Naive thymus-derived CD4-positive, alpha-beta T cell (primary cell): ENCODE measurements around the gene FAM118B. TPM values are rescaled to one million over a fixed set of nuclear protein-coding genes. Genes with fewer than 3 reads are reported as not detected.
"Not testable (repeated sequence)": the region's sequence is repeated elsewhere in the genome, so short reads cannot be mapped to it uniquely, and the experiment has no call there.

Experiments
- ATAC-seq: fragments of 150-1000 bp; cut with Tn5 transposase; 2 replicates; pipeline ENCODE4 v1.10.0; 2021; ENCODE audit warnings: mild to moderate bottlenecking, moderate library complexity
- CTCF ChIA-PET: fragments of 350-600 bp; sonication (Branson Sonifier 250); formaldehyde crosslinking; loops from one replicate; lab custom pipeline; 2021; ENCODE audit warnings: antibody characterized with exemption; lab: Charles Lee
- POLR2A ChIA-PET: fragments of 350-600 bp; sonication (Branson Sonifier 250); formaldehyde crosslinking; loops from one replicate; lab custom pipeline; 2021; ENCODE audit warnings: antibody characterized with exemption, inconsistent platforms; lab: Charles Lee
- DNase-seq, 9 donors: peaks; one replicate each; pipeline versions ENCODE4 v3.0.0 to v3.0.0-alpha.2; 2020 to 2022; ENCODE audit warnings: mixed read lengths in 1 of 9
- H3K27ac ChIP-seq: one replicate; pipeline ENCODE4 v1.7.0; 2013; ENCODE audit warnings: mild to moderate bottlenecking, low read depth, low read length, moderate library complexity
- H3K27me3 ChIP-seq, 2 donors: one replicate each; pipeline ENCODE4 v1.7.0; 2013; ENCODE audit warnings: low read length in 2 of 2, mild to moderate bottlenecking in 2 of 2, moderate library complexity in 2 of 2; ENCODE audit not compliant: control insufficient read depth in 2 of 2, insufficient read depth in 2 of 2
- H3K36me3 ChIP-seq, 3 experiments: 1 replicate in 2 of 3; 2 replicates in 1 of 3; pipeline ENCODE4 v1.7.0; 2013; ENCODE audit warnings: low read length in 3 of 3, mild to moderate bottlenecking in 3 of 3, moderate library complexity in 1 of 3; ENCODE audit not compliant: insufficient read depth in 3 of 3, control insufficient read depth in 2 of 3
- H3K4me1 ChIP-seq, 2 donors: one replicate each; pipeline ENCODE4 v1.7.0; 2013; ENCODE audit warnings: low read length in 2 of 2, mild to moderate bottlenecking in 2 of 2, moderate library complexity in 1 of 2; ENCODE audit not compliant: control insufficient read depth in 2 of 2, insufficient read depth in 2 of 2
- H3K4me3 ChIP-seq: 2 replicates; pipeline ENCODE4 v1.7.0; 2013; ENCODE audit warnings: mild to moderate bottlenecking, low read length
- H3K9me3 ChIP-seq, 3 experiments: 1 replicate in 2 of 3; 2 replicates in 1 of 3; pipeline ENCODE4 v1.7.0; 2013; ENCODE audit warnings: low read length in 3 of 3; ENCODE audit not compliant: control insufficient read depth in 2 of 3
- H3K27ac Mint-ChIP-seq, 9 donors: one replicate each; pipeline ENCODE4 v1.8.0; 2020 to 2022; ENCODE audit warnings: mixed read lengths in 9 of 9, mild to moderate bottlenecking in 8 of 9, moderate library complexity in 5 of 9, inconsistent platforms in 2 of 9
- H3K27me3 Mint-ChIP-seq, 5 donors: one replicate each; pipeline ENCODE4 v1.8.0; 2021 to 2022; ENCODE audit warnings: mixed read lengths in 5 of 5, mild to moderate bottlenecking in 1 of 5
- H3K36me3 Mint-ChIP-seq, 5 donors: one replicate each; pipeline ENCODE4 v1.8.0; 2020 to 2022; ENCODE audit warnings: mixed read lengths in 5 of 5, mild to moderate bottlenecking in 3 of 5, inconsistent platforms in 1 of 5
- H3K4me1 Mint-ChIP-seq, 7 donors: one replicate each; pipeline ENCODE4 v1.8.0; 2020 to 2022; ENCODE audit warnings: mixed read lengths in 7 of 7, mild to moderate bottlenecking in 3 of 7, inconsistent platforms in 1 of 7
- H3K4me3 Mint-ChIP-seq, 10 donors: one replicate each; pipeline ENCODE4 v1.8.0; 2020 to 2022; ENCODE audit warnings: mild to moderate bottlenecking in 10 of 10, mixed read lengths in 10 of 10, moderate library complexity in 6 of 10, inconsistent platforms in 2 of 10
- H3K9me3 Mint-ChIP-seq, 11 donors: one replicate each; pipeline ENCODE4 v1.8.0; 2020 to 2022; ENCODE audit warnings: mixed read lengths in 11 of 11, mild to moderate bottlenecking in 4 of 11, inconsistent platforms in 1 of 11, moderate library complexity in 1 of 11
- intact Hi-C, 2 donors: fragments of 100-400 bp; cut with micrococcal nuclease; formaldehyde crosslinking; loops; one replicate each; pipeline ENCODE4 v1.15.1; 2023
- polyA plus RNA-seq, 2 donors: library from polyadenylated mRNA; unstranded; fragments of 300-500 nt; fragmentation: Illumina TruSeq; gene quantifications; one replicate each; pipeline ENCODE4 v1.2.3, GENCODE V29; 2021
- total RNA-seq, 6 experiments: library from RNA in 5 of 6; stranded (reverse) in 5 of 6; gene quantifications; 1 replicate in 5 of 6; 2 replicates in 1 of 6; pipeline ENCODE4 v1.2.3 and lab custom pipeline; 2021 to 2026

Gene FAM118B
- total and polyA plus RNA-seq, 7 experiments from 2014 or later: 4.0 to 14.7 (median 10.8) TPM

DNA sequence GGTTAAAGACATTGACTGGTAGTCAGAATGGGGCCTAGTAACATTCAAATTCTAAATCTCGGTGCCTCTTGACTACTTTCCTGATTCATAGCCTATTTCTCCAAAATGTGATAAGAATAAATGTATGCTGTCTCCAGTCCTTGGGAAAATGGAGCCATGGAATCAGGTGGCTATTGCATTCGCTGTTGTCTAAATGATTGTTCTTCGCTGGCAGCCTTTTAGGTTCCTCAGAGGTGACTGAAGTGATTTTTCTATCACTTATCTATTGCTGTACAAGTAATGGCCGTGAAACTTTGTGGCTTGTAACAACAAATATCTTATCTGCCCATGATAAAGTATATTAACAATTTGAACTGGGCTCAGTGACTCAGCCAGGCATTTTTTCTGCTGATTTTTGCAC is 41.7 kb downstream of the FAM118B start:
- H3K4me3 Mint-ChIP-seq: no peak overlapping the region
- peaks cover 0 to 2% (median 0%) of the 10 kb centered on the region in 7 donors for H3K4me1 Mint-ChIP-seq
- no peaks in the 10 kb centered on the region for H3K4me1 ChIP-seq
- CTCF ChIA-PET: no interaction called here
- DNase-seq: no peak
- no peaks in the 10 kb centered on the region for H3K27me3 ChIP-seq
- no peak overlapping the region for H3K27ac ChIP-seq
- H3K4me3 ChIP-seq: no peak overlapping the region
- intact Hi-C loops: no loop called here
- no peaks in the 10 kb centered on the region for H3K9me3 Mint-ChIP-seq
- no peaks in the 10 kb centered on the region for H3K9me3 ChIP-seq
- peaks cover 0 to 7% (median 4%) of the 10 kb centered on the region in 5 donors for H3K36me3 Mint-ChIP-seq
- POLR2A ChIA-PET: no interaction called here
- H3K36me3 ChIP-seq: peaks cover 0 to 5% (median 0%) of the 10 kb centered on the region in 3 experiments
- H3K27me3 Mint-ChIP-seq: no peaks in the 10 kb centered on the region
- ATAC-seq: no peak
- H3K27ac Mint-ChIP-seq: no peak overlapping the region

DNA sequence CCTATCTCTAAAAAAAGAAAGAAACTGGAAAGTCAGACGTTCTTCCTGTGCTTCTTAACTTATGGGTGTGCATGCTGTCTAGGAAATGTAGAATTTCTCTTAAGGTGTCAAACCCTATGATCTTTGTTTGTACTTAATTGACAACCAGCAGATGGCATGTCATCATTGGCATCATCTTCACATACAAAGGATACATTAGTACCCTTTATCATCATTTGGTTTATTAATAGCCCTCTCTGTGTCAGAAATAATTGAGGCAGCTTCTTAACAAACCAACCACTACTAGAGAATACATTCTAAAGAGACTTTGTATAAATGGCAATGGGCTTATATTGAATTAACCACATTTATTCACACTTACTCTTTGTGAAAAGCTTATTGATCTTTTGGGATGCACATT is 43.2 kb downstream of the FAM118B start:
- no peaks in the 10 kb centered on the region for H3K9me3 Mint-ChIP-seq
- CTCF ChIA-PET: no interaction called here
- no peak overlapping the region for H3K4me3 Mint-ChIP-seq
- no peak overlapping the region for H3K27ac Mint-ChIP-seq
- ATAC-seq (no peak), DNase-seq (no peak)
- no peaks in the 10 kb centered on the region for H3K27me3 Mint-ChIP-seq
- H3K36me3 Mint-ChIP-seq: peaks cover 0 to 6% (median 4%) of the 10 kb centered on the region in 5 donors
- H3K4me1 Mint-ChIP-seq: peaks cover 0 to 2% (median 0%) of the 10 kb centered on the region in 7 donors
- no peaks in the 10 kb centered on the region for H3K9me3 ChIP-seq
- POLR2A ChIA-PET: interaction anchor here (1.1 kb wide), 1 partner anchor 13 kb away, joined by 3 read pairs; no protein-coding TSS in a partner anchor
- peaks cover 0 to 5% (median 0%) of the 10 kb centered on the region in 3 experiments for H3K36me3 ChIP-seq
- H3K4me3 ChIP-seq: no peak overlapping the region
- H3K27me3 ChIP-seq: no peaks in the 10 kb centered on the region
- intact Hi-C loops: no loop called here
- H3K4me1 ChIP-seq: no peaks in the 10 kb centered on the region
- H3K27ac ChIP-seq: no peak overlapping the region

DNA sequence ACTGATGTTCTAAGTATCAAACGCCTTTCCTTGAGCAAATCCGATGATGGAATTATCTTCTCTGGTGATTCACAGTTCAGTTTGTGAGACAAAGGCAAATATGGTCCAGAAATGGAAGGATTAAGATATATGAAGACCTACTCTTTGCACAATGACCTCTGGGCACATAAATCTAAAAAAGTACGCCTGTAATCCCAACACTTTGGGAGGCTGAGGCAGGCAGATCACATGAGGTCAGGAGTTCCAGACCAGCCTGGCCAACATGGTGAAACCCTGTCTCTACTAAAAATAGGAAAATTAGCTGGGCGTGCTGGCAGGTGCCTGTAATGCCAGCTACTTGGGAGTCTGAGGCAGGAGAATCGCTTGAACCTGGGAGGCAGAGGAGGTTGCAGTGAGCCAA is 43.9 kb downstream of the FAM118B start:
- H3K4me1 ChIP-seq, ATAC-seq, H3K27me3 ChIP-seq, H3K36me3 Mint-ChIP-seq, H3K4me1 Mint-ChIP-seq, POLR2A ChIA-PET, H3K27me3 Mint-ChIP-seq, CTCF ChIA-PET, H3K27ac ChIP-seq, H3K36me3 ChIP-seq, H3K4me3 ChIP-seq, H3K9me3 ChIP-seq, H3K4me3 Mint-ChIP-seq, H3K9me3 Mint-ChIP-seq, DNase-seq, intact Hi-C loops: not testable (repeated sequence)
- H3K27ac Mint-ChIP-seq: peak overlapping the region in 1 of 9 donors; percentile 67

DNA sequence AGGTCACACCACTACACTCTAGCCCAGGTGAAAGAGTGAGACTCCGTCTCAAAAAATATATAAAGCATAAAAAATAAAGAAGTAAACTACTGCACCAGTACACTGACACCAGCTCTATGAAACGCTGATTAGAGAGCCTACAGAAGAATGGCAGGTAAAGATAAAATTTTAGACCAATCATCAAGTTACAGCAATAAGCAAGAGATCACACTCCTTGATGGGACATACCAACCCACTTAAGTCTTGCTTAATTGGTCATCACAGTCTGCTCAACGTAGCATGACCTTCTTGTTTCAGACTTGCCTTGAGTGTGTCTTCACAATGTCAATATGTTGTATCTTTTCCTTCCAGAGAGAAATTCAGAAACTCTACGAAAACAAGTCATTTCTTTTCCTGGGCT is 44.6 kb downstream of the FAM118B start:
- POLR2A ChIA-PET: no interaction called here
- DNase-seq (no peak), ATAC-seq (no peak)
- Mint-ChIP-seq H3K4me1 (peaks cover 0 to 2% (median 0%) of the 10 kb centered on the region in 7 donors), H3K36me3 (peaks cover 0 to 8% (median 0%) of the 10 kb centered on the region in 5 donors), H3K27me3 (no peaks in the 10 kb centered on the region), H3K27ac (peak overlapping the region in 3 of 9 donors; percentile 28 to 75 (median 46)), H3K9me3 (no peaks in the 10 kb centered on the region), H3K4me3 (no peak overlapping the region)
- CTCF ChIA-PET: no interaction called here
- no peaks in the 10 kb centered on the region for H3K27me3 ChIP-seq
- no peak overlapping the region for H3K27ac ChIP-seq
- H3K4me3 ChIP-seq: no peak overlapping the region
- no peaks in the 10 kb centered on the region for H3K9me3 ChIP-seq
- no peaks in the 10 kb centered on the region for H3K4me1 ChIP-seq
- intact Hi-C loops: no loop called here
- peaks cover 0 to 11% (median 7%) of the 10 kb centered on the region in 3 experiments for H3K36me3 ChIP-seq

DNA sequence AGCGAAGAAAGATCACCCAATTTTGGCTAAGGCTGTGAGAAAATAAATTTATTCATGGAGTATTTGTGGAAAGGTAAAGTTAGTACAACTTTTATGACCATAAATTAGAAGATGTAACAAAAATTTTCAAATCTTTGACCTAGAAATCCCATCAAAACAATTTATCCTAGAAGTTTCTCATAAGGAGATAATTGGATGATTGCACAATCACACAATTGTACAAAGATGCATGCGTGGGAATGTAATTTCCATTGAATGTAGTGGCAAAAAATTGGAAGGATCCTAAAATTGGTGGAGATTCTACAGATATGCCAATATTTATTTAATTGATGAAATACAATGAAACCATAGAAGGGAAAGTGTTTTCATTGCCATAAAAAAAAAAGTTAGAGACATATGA is 45.6 kb downstream of the FAM118B start:
- Histone ChIP-seq H3K27ac (no peak overlapping the region), H3K9me3 (no peaks in the 10 kb centered on the region), H3K4me3 (no peak overlapping the region), H3K36me3 (peaks cover 0 to 15% (median 8%) of the 10 kb centered on the region in 3 experiments), H3K4me1 (no peaks in the 10 kb centered on the region), H3K27me3 (no peaks in the 10 kb centered on the region)
- Mint-ChIP-seq H3K27ac (peak overlapping the region in 2 of 9 donors; percentile 8 to 75), H3K9me3 (no peaks in the 10 kb centered on the region), H3K4me3 (no peak overlapping the region), H3K4me1 (peaks cover 0 to 2% (median 0%) of the 10 kb centered on the region in 7 donors), H3K27me3 (no peaks in the 10 kb centered on the region), H3K36me3 (peaks cover 0 to 8% (median 0%) of the 10 kb centered on the region in 5 donors)
- intact Hi-C loops: no loop called here
- ChIA-PET POLR2A (no interaction called here), CTCF (no interaction called here)
- DNase-seq (no peak), ATAC-seq (no peak)

DNA sequence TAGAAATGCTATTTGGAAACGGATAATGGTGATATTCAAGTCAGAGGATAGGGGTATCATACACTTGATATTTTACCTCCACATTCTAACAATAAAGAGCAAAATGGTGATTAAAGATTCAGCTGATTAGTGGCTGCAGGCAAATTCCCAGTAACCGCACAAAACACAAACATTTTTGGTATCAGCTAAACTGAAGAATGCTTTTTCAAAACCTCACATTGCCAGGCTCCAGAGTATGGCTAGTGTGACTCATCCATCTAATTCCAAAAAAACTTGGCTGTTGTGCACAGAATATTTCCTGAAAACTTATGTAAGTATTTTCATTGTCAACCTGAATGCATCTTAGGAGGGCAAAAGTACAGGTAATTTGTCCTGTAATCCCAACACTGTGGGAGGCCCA is 46.2 kb downstream of the FAM118B start:
- intact Hi-C loops: no loop called here
- no peak overlapping the region for H3K27ac ChIP-seq
- H3K9me3 ChIP-seq: no peaks in the 10 kb centered on the region
- no peak overlapping the region for H3K4me3 ChIP-seq
- Mint-ChIP-seq H3K27ac (peak overlapping the region in 1 of 9 donors; percentile 75), H3K27me3 (no peaks in the 10 kb centered on the region), H3K4me3 (no peak overlapping the region), H3K4me1 (peaks cover 0 to 2% (median 0%) of the 10 kb centered on the region in 7 donors), H3K36me3 (peaks cover 0 to 8% (median under 1%) of the 10 kb centered on the region in 5 donors), H3K9me3 (no peaks in the 10 kb centered on the region)
- H3K36me3 ChIP-seq: peaks cover 0 to 21% (median 8%) of the 10 kb centered on the region in 3 experiments
- H3K27me3 ChIP-seq: no peaks in the 10 kb centered on the region
- no peak for DNase-seq
- CTCF ChIA-PET: no interaction called here
- POLR2A ChIA-PET: interaction anchor here (1.4 kb wide), 1 partner anchor 12 kb away, joined by 4 read pairs; the partner anchor contains the start of gene FOXRED1
- no peak for ATAC-seq
- H3K4me1 ChIP-seq: no peaks in the 10 kb centered on the region

DNA sequence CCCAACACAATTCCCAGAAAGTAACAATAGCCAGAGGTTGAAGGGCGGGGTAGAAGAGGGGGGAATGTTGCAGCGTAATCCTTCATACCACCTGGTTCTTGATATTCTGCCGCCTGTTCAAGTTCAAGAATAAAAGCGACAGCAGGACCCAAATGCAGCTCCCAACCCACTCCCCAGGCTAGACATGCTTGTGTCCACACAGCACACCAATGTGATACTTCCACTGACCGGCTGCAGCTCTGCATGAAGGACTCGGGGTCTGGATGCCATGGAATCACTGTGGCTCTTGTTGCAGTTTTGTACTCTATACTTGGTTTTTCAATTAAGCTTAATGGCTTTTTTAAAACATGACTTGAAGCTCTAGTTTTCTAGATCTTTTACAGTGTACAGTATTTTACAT is 50.6 kb downstream of the FAM118B start:
- peaks cover 3 to 9% of the 10 kb centered on the region in 2 donors for H3K4me1 ChIP-seq
- Mint-ChIP-seq H3K9me3 (peaks cover 0 to 2% (median 0%) of the 10 kb centered on the region in 11 donors), H3K36me3 (peaks cover 10 to 43% (median 31%) of the 10 kb centered on the region in 5 donors), H3K27ac (peak overlapping the region in 2 of 9 donors; percentile 10 to 48), H3K27me3 (no peaks in the 10 kb centered on the region), H3K4me3 (peak overlapping the region in 1 of 10 donors; percentile 4), H3K4me1 (peaks cover 6 to 17% (median 15%) of the 10 kb centered on the region in 7 donors)
- DNase-seq (no peak), ATAC-seq (no peak)
- ChIA-PET CTCF (no interaction called here), POLR2A (interaction anchor here (0.6 to 1.4 kb wide), 4 partner anchors 19 to 365 kb away, joined by 3 to 5 read pairs (median 4); partner anchors contain the start of genes FAM118B and RPUSD4)
- H3K27ac ChIP-seq: no peak overlapping the region
- no peak overlapping the region for H3K4me3 ChIP-seq
- no peaks in the 10 kb centered on the region for H3K9me3 ChIP-seq
- intact Hi-C loops: no loop called here
- no peaks in the 10 kb centered on the region for H3K27me3 ChIP-seq
- H3K36me3 ChIP-seq: peaks cover 19 to 61% (median 39%) of the 10 kb centered on the region in 3 experiments
